Measurements from ENCODE around the gene NOS3. TPM values are rescaled to one million over a fixed set of nuclear protein-coding genes. Genes with fewer than 3 reads are reported as not detected.

The NOS3 gene
- total RNA-seq, 1 experiment from 2014 or later = 0.66 TPM

GRCh38 chr7:151061213-151062110 lies 70.6 kb downstream of the NOS3 start:
- BruUV-seq (replicated peaks) = no TSS peak
- Histone ChIP-seq H3K79me2 (ENCODE audit: low read length) (peaks cover 39% of the 10 kb centered on the region), H3K4me1 (ENCODE audit: insufficient read depth, low read length) (peaks cover 47% of the 10 kb centered on the region), H4K20me1 (ENCODE audit: low read length) (no peaks in the 10 kb centered on the region), H3K36me3 (ENCODE audit: low read depth, low read length) (peaks cover 17% of the 10 kb centered on the region), H3K4me3 (ENCODE audit: low read length) (peak overlapping the region; percentile 86), H2AFZ (ENCODE audit: low read length) (no peak overlapping the region), H3K27ac (ENCODE audit: low read length) (peak overlapping the region; percentile 97), H3K4me2 (ENCODE audit: low read length) (peak overlapping the region; percentile 99), H3K27me3 (ENCODE audit: low read length) (no peaks in the 10 kb centered on the region), H3K9me2 (replicated peaks; ENCODE audit: low read length) (no peaks in the 10 kb centered on the region), H3F3A (ENCODE audit: low read length, unreplicated experiment) (no peaks in the 10 kb centered on the region), H3K9ac (ENCODE audit: low read length) (peak overlapping the region; percentile 89), H3K9me3 (ENCODE audit: low read length) (no peaks in the 10 kb centered on the region)
- ChIA-PET CTCF (interaction anchor here (0.6 kb wide), 1 partner anchor 13 kb away, joined by 6 read pairs; no protein-coding TSS in a partner anchor), POLR2A (ENCODE audit: unreplicated experiment) (no interaction called here)
- intact Hi-C loops (cut with micrococcal nuclease) = no loop called here
- no peak for ATAC-seq
- DNase-seq = no peak
- TF ChIP-seq CTCF (conservative IDR thresholded peaks at IDR 0.05; ENCODE audit: low read depth, low read length) (no peak), EZH2phosphoT487 (IDR thresholded peaks at IDR 0.05; ENCODE audit: borderline replicate concordance, low read length) (no peak), EZH2 (IDR thresholded peaks at IDR 0.05; ENCODE audit: low read length, unreplicated experiment) (no peak)

GRCh38 chr7:151062111-151062398 lies 71.2 kb downstream of the NOS3 start:
- POLR2A ChIA-PET (ENCODE audit: unreplicated experiment) = interaction anchor here (1.2 kb wide), 1 partner anchor 18 kb away, joined by 15 read pairs; the partner anchor contains the start of gene FASTK
- peak overlapping the region; percentile 86 for H3K4me3 ChIP-seq (ENCODE audit: low read length)
- H3K9ac ChIP-seq (ENCODE audit: low read length) = peak overlapping the region; percentile 89; the same call in 1 of the 2 replicates
- H3K27me3 ChIP-seq (ENCODE audit: low read length) = no peaks in the 10 kb centered on the region
- no peak overlapping the region for H2AFZ ChIP-seq (ENCODE audit: low read length)
- H4K20me1 ChIP-seq (ENCODE audit: low read length) = no peaks in the 10 kb centered on the region
- peak overlapping the region; percentile 97 for H3K27ac ChIP-seq (ENCODE audit: low read length)
- H3K36me3 ChIP-seq (ENCODE audit: low read depth, low read length) = peaks cover 17% of the 10 kb centered on the region
- no peaks in the 10 kb centered on the region for H3F3A ChIP-seq (ENCODE audit: low read length, unreplicated experiment)
- H3K4me2 ChIP-seq (ENCODE audit: low read length) = peak overlapping the region; percentile 99
- ATAC-seq = no peak
- H3K4me1 ChIP-seq (ENCODE audit: insufficient read depth, low read length) = peaks cover 42% of the 10 kb centered on the region
- no peak for DNase-seq
- CTCF ChIA-PET = interaction anchor here (1.1 to 1.3 kb wide), 2 partner anchors 49 to 51 kb away, joined by 5 to 10 read pairs; no protein-coding TSS in a partner anchor
- peaks cover 39% of the 10 kb centered on the region for H3K79me2 ChIP-seq (ENCODE audit: low read length)
- no peak for TF ChIP-seq EZH2 (IDR thresholded peaks at IDR 0.05; ENCODE audit: low read length, unreplicated experiment)
- no peak for TF ChIP-seq EZH2phosphoT487 (IDR thresholded peaks at IDR 0.05; ENCODE audit: borderline replicate concordance, low read length)
- TF ChIP-seq CTCF (conservative IDR thresholded peaks at IDR 0.05; ENCODE audit: low read depth, low read length) = no peak
- H3K9me3 ChIP-seq (ENCODE audit: low read length) = no peaks in the 10 kb centered on the region
- intact Hi-C loops (cut with micrococcal nuclease) = no loop called here
- no TSS peak for BruUV-seq (replicated peaks)
- no peaks in the 10 kb centered on the region for H3K9me2 ChIP-seq (replicated peaks; ENCODE audit: low read length)
